Purkinje cell (primary cell): ENCODE data around the gene ERVFRD-1. TPM values are rescaled to one million over a fixed set of nuclear protein-coding genes. Genes with fewer than 3 reads are reported as not detected.

Source experiments
- polyA plus RNA-seq: library from polyadenylated mRNA; unstranded; fragments of >200 nt; fragmentation: Nextera tagmentation; gene quantifications from 2 replicates; pipeline ENCODE4 v1.2.1, GENCODE V29; 2014

ERVFRD-1 gene
- 0.39 TPM in 1 of 2 replicates, not detected in the other for polyA plus RNA-seq

GRCh38 chr6:11110921-11111768, at the start of gene ERVFRD-1:
ERVFRD-1 (minus strand) TSS chr6:11111725; CDS start chr6:11105310, 6,415 bp downstream.

GRCh38 chr6:11093626-11094410, 17.7 kb downstream of the ERVFRD-1 start, which contains the start of gene SMIM13:
SMIM13 (plus strand) TSS chr6:11093834; CDS start chr6:11094314, 480 bp downstream.

Other genes with a start within 250 kb of the ERVFRD-1 start
- gene GCM2, start 229.7 kb downstream of the ERVFRD-1 start, polyA plus RNA-seq = not detected in 2 replicates
- gene SYCP2L, start 224.7 kb downstream of the ERVFRD-1 start, polyA plus RNA-seq = 0.15 and 4.0 TPM in 2 replicates
- gene ELOVL2, start 67.4 kb downstream of the ERVFRD-1 start, polyA plus RNA-seq = 7.6 and 9.4 TPM in 2 replicates
- gene SMIM13, start 17.9 kb downstream of the ERVFRD-1 start, polyA plus RNA-seq = 81.3 and 93.9 TPM in 2 replicates
- gene NEDD9, start 120.9 kb upstream of the ERVFRD-1 start, polyA plus RNA-seq = 0.70 and 0.97 TPM in 2 replicates